ACC112 (cell line): Measurements from ENCODE around the gene GEMIN7.

Experiments used
- H2AFZ ChIP-seq: fragments of 200-600 bp; sonication (generic); one replicate; pipeline ENCODE4 v1.6.0; 2017; ENCODE audit warnings: antibody characterized with exemption, low read length; ENCODE audit not compliant: unreplicated experiment
- H3K27ac ChIP-seq: fragments of 200-600 bp; sonication (generic); 2 replicates; pipeline ENCODE4 v1.5.1; 2014; ENCODE audit warnings: low read depth, mild to moderate bottlenecking, antibody characterized with exemption, low read length, moderate library complexity
- H3K27me3 ChIP-seq: fragments of 200-600 bp; sonication (generic); 2 replicates; pipeline ENCODE4 v1.6.1; 2014; ENCODE audit warnings: mild to moderate bottlenecking, antibody characterized with exemption, low read length, moderate library complexity, mixed read lengths; ENCODE audit not compliant: insufficient read depth
- H3K36me3 ChIP-seq: fragments of 200-600 bp; sonication (generic); 2 replicates; pipeline ENCODE4 v1.6.1; 2016; ENCODE audit warnings: mild to moderate bottlenecking, antibody characterized with exemption, low read length, moderate library complexity, mixed read lengths; ENCODE audit not compliant: insufficient read depth
- H3K4me1 ChIP-seq: fragments of 200-600 bp; sonication (generic); one replicate; pipeline ENCODE4 v1.6.1; 2016; ENCODE audit warnings: low read length, mixed read lengths; ENCODE audit not compliant: insufficient read depth, unreplicated experiment, control insufficient read depth
- H3K4me3 ChIP-seq: fragments of 200-600 bp; sonication (generic); 2 replicates; pipeline ENCODE4 v1.5.1; 2014; ENCODE audit warnings: mild to moderate bottlenecking, low read depth, low read length
- H3K79me2 ChIP-seq: fragments of 200-600 bp; sonication (generic); one replicate; pipeline ENCODE4 v1.6.0; 2016; ENCODE audit warnings: low read length; ENCODE audit not compliant: control insufficient read depth, unreplicated experiment, insufficient read depth

Gene GEMIN7

GRCh38 chr19:45133661-45134060 lies 54.6 kb downstream of the GEMIN7 start:
- no peak overlapping the region for H3K4me3 ChIP-seq
- no peaks in the 10 kb centered on the region for H3K27me3 ChIP-seq
- no peak overlapping the region for H3K27ac ChIP-seq
- H2AFZ ChIP-seq, result no peak overlapping the region
- no peaks in the 10 kb centered on the region for H3K4me1 ChIP-seq
- no peaks in the 10 kb centered on the region for H3K79me2 ChIP-seq
- H3K36me3 ChIP-seq, result no peaks in the 10 kb centered on the region

DNA sequence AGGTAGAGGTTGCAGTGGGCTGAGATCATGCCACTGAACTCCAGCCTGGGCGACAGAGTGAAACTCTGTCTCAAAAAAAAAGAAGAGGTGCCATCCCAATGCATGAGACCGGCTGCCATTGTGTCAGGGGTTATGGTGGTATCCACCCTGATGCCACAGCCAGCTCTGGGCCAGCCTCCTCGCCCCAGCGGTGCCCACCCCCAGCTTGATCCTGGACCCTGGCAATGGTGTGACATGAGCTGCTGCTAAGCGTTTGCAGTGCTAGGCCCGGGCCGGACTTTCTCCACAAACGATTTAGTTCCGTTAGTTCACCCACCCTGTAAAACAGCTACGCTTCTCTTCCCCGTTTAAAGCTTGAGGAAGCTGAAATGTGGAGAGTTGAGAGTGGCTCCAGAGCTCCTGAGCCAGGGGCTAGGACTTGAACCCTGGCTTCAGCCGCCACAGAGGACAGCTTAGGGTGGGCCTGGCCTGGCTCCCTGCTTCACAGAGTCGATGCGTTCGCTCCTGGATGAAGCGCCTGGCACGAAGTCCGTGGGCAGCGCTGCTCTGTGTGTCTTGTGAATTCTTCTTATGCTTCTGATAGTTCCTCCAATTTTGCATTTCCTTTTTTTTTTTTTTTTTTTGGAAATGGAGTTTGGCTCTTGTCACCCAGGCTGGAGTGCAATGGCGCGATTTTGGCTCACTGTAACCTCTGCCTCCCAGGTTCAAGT lies 56.3 kb downstream of the GEMIN7 start:
- Histone ChIP-seq H3K36me3 (no peaks in the 10 kb centered on the region), H3K27me3 (no peaks in the 10 kb centered on the region), H3K79me2 (no peaks in the 10 kb centered on the region), H3K27ac (no peak overlapping the region), H3K4me1 (no peaks in the 10 kb centered on the region), H2AFZ (no peak overlapping the region), H3K4me3 (no peak overlapping the region)

DNA sequence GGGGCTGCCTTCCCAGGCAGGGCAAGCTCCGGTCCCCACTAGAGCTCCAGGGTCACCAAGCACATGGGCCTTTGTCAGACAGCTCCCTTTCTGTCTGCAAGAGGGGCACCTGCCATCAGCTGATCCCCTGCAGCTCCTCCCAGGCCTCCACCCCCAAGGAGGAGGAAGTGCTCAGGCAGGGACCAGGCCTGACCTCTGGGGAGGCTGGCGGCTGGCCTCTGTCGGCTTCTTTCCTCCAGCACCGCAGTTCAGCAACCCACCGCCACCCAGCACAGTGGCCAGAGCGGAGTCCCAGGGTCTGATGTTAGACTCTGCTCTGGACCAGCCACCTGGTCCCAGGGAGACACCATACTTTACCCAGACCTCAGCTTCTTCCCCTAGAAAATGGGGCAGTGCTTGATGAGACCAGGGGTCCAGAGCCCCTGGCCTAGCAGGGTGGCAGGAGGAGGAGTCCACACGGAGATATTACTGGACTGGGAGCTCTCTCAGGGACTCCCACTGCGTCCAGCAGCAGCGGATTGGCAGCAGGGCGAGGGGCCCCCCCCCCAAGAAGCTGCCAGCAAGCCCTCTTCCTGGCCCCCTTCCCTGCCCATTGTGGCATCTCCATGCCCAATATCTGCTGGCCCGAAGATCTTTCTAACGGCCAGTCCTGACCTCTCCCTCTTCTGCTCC lies 57.6 kb downstream of the GEMIN7 start:
- no peak overlapping the region for H3K27ac ChIP-seq
- no peaks in the 10 kb centered on the region for H3K79me2 ChIP-seq
- no peak overlapping the region for H2AFZ ChIP-seq
- H3K4me3 ChIP-seq, result no peak overlapping the region
- no peaks in the 10 kb centered on the region for H3K27me3 ChIP-seq
- H3K4me1 ChIP-seq, result no peaks in the 10 kb centered on the region
- no peaks in the 10 kb centered on the region for H3K36me3 ChIP-seq

DNA sequence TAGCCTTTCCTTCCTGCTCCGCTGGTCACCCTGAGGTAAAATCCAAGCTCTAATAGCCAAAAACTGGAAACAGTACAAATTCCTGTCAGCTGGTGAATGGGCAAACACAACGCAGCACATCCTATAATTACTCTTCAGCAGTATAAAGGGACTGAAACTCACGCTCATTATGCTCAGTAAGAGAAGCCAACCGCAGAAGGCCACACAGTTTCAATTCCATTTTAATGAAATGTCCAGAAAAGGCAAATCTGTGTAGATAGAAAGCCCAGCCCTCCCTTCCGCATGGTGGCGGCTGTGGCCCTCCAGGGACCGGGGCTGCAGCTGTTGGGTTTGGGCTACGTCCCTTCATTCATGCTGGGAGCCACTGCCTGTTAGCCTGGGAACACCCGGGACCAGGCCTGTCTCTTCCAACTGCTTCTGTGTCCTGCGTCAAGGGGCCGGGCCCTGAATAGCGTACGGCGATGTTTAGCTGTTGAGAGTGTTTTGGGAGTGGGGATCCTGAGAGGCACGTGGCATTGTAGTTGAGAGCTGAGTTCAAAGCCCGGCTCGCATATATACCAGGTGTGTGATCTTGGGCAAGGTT lies 58.2 kb downstream of the GEMIN7 start:
- Histone ChIP-seq H3K79me2 (no peaks in the 10 kb centered on the region), H2AFZ (no peak overlapping the region), H3K4me3 (no peak overlapping the region), H3K4me1 (no peaks in the 10 kb centered on the region), H3K27me3 (no peaks in the 10 kb centered on the region), H3K36me3 (no peaks in the 10 kb centered on the region), H3K27ac (no peak overlapping the region)

GRCh38 chr19:45138303-45138751 lies 59.3 kb downstream of the GEMIN7 start:
- H3K79me2 ChIP-seq, result no peaks in the 10 kb centered on the region
- no peaks in the 10 kb centered on the region for H3K27me3 ChIP-seq
- H3K27ac ChIP-seq, result no peak overlapping the region
- H2AFZ ChIP-seq, result no peak overlapping the region
- H3K36me3 ChIP-seq, result no peaks in the 10 kb centered on the region
- no peaks in the 10 kb centered on the region for H3K4me1 ChIP-seq
- H3K4me3 ChIP-seq, result no peak overlapping the region

DNA sequence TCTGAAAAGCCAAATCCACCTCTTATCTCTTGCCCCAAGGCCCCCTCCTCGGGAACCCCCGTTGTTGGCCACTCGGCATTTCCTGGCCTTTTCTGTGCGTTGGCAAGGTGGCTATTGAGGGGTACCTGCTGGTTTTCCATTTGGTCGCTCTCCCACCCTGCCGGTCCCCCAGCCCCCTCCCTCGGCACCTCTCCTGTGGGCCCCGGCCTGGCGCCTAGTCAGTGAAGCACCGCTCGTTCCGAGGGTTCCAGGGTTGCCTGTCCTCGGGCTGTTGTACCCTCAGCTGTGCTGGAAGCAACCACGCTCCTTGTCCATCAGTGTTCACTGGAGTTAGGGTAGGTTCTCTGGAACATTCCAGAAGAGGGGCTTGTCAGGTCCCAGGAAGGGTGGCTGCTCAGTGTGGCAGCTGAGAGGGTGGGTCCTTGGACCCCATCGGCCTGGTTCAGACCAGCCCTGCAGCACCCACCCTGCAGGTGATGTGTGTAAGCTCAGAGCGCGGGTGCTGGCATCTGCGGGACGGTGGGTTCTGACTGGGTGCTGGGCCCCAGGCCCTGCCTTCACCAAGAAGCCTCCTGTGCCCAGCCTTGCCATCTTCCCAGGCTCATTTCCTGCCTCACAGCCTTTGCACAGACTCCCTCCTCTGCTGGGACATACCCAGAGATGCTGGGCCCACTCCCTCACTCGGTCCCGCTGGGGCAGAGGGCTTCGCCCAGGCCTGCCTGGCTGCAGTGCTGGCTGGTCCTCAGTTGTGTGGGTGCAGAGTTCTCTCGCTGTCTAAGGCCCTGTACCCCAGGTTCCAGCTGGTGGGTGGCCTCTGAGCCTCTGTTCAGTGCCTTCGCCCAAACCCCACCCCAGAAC lies 60.5 kb downstream of the GEMIN7 start:
- Histone ChIP-seq H3K27ac (no peak overlapping the region), H3K4me1 (no peaks in the 10 kb centered on the region), H3K27me3 (no peaks in the 10 kb centered on the region), H3K36me3 (no peaks in the 10 kb centered on the region), H2AFZ (no peak overlapping the region), H3K79me2 (no peaks in the 10 kb centered on the region), H3K4me3 (no peak overlapping the region)

GRCh38 chr19:45140144-45140503 lies 61.1 kb downstream of the GEMIN7 start:
- Histone ChIP-seq H3K27ac (no peak overlapping the region), H3K27me3 (no peaks in the 10 kb centered on the region), H3K4me1 (no peaks in the 10 kb centered on the region), H2AFZ (no peak overlapping the region), H3K4me3 (no peak overlapping the region), H3K36me3 (no peaks in the 10 kb centered on the region), H3K79me2 (no peaks in the 10 kb centered on the region)

GRCh38 chr19:45140533-45140932 lies 61.5 kb downstream of the GEMIN7 start:
- Histone ChIP-seq H3K4me1 (no peaks in the 10 kb centered on the region), H3K27me3 (no peaks in the 10 kb centered on the region), H3K79me2 (no peaks in the 10 kb centered on the region), H3K27ac (no peak overlapping the region), H3K4me3 (no peak overlapping the region), H2AFZ (no peak overlapping the region), H3K36me3 (no peaks in the 10 kb centered on the region)
